ENCODE measurements around the gene SDK2. TPM values are rescaled to one million over a fixed set of nuclear protein-coding genes. Genes with fewer than 3 reads are reported as not detected.

Gene SDK2
- total RNA-seq, 1 donor from 2014 or later, result 31.8 TPM

DNA sequence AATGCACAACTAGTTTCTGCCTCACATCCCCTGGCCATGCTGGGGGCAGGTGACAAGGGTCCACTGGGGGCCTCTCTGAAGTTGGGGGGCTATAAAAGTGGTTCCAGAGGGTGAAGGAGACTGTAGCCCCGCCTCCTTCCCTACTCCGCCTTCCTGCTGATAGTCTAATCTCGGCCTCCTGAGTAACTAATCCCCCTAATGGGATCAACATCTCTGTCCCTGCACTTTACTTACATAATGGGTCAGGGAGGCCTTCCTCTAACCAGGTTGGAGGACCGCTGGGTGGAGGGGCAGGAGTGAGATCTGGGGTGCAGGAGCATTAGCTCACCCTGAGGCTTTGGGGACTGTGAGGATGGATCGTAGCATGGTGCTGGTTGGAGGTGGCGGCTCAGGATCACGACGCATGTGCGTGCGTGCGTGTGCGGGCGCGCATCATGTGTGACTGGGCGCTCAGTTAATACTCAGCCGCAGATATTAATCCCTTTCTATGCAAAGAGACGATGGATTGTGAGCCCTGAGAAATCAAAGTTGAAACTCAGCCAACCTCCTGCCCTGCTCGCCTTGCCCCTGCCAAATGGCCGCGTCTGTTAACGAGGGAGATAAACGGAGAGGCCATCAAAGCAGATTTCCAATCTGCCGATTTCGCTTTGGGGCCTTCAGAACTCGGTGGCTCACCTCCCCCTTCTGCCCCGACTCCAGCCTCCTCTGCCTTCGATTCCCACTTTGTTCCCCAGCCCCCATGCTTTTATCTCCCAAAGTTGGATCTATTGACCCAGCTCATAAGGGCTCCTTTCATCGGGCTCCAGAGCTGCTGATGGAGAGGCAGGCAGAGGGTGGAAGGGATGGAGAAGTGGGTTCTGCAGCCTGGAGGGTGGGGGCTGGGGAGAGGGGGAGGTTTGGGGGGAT, 107.3 kb downstream of the SDK2 start:
- TF ChIP-seq, protein P1, sequence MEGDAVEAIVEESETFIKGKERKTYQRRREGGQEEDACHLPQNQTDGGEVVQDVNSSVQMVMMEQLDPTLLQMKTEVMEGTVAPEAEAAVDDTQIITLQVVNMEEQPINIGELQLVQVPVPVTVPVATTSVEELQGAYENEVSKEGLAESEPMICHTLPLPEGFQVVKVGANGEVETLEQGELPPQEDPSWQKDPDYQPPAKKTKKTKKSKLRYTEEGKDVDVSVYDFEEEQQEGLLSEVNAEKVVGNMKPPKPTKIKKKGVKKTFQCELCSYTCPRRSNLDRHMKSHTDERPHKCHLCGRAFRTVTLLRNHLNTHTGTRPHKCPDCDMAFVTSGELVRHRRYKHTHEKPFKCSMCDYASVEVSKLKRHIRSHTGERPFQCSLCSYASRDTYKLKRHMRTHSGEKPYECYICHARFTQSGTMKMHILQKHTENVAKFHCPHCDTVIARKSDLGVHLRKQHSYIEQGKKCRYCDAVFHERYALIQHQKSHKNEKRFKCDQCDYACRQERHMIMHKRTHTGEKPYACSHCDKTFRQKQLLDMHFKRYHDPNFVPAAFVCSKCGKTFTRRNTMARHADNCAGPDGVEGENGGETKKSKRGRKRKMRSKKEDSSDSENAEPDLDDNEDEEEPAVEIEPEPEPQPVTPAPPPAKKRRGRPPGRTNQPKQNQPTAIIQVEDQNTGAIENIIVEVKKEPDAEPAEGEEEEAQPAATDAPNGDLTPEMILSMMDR (IDR thresholded peaks at IDR 0.05; ENCODE audit: unreplicated experiment), result no peak
- DNase-seq (ENCODE audit: low spot score in 2 of 2, unreplicated experiment in 2 of 2), result no peak
- no peaks in the 10 kb centered on the region for H3K36me3 Mint-ChIP-seq
- no peaks in the 10 kb centered on the region for H3K27me3 Mint-ChIP-seq (ENCODE audit: low read depth)
- H3K4me3 Mint-ChIP-seq, result no peak overlapping the region
- peaks cover 42% of the 10 kb centered on the region for H3K4me1 Mint-ChIP-seq
- peak overlapping the region; percentile 50 for H3K27ac Mint-ChIP-seq
- no peaks in the 10 kb centered on the region for H3K9me3 Mint-ChIP-seq

DNA sequence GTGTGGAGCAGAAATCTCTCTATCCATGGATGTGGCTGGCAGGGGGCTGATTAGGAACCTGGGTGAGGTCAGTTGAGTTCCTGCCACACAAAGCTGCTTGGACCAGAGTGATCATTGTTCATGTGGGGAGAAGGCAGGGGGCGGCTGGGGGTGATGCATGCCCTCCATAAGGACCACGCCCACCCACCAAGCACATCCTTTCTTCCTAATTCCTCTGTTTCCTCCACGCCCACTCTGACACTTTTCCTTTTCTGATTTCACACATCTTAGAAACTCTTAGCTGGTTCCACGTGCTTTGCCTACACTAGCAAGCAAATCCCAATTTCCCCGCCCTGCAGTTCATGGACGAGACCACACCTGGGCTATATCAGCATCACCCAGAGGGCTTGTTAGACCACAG, 108.5 kb downstream of the SDK2 start:
- Mint-ChIP-seq H3K4me1 (peaks cover 49% of the 10 kb centered on the region), H3K36me3 (no peaks in the 10 kb centered on the region), H3K4me3 (no peak overlapping the region), H3K27me3 (ENCODE audit: low read depth) (no peaks in the 10 kb centered on the region), H3K27ac (no peak overlapping the region), H3K9me3 (no peaks in the 10 kb centered on the region)
- DNase-seq (ENCODE audit: low spot score in 2 of 2, unreplicated experiment in 2 of 2), result no peak
- TF ChIP-seq, protein P1 (IDR thresholded peaks at IDR 0.05; ENCODE audit: unreplicated experiment), result no peak

DNA sequence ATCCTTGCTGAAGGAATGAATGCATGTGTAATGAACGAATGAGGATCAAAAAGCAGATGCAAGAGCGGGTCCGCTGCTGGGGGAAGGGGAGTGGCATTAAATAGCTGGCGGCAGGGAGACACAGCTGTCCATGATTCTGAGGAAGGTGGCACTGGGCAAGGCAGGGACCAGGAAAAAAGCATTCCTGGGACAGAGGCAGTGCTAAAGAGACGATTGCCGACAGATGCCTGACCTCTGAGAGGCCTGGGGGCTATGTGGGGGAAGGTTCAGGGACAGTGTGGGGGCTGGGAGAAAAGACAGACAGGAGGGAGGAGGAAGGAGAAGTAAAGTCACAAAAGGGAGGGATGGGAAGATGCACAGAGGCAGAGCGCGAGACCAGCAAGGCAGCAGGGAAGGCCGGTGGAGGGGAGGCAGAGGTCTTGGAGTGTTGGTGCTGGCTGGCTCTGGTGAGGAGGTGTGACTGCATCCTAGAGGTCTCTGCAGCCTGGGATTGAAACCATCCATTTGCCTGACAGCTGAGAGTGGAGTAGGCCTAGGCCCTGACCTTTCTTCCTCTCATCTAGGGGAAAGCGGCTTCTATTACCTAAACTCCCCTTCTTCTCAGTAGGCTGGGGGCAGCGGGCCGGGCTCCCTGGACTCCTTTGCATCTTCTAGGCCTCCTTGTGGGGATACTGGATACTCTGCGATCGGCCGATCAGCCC, 109.9 kb downstream of the SDK2 start:
- H3K27ac Mint-ChIP-seq, result no peak overlapping the region
- H3K36me3 Mint-ChIP-seq, result no peaks in the 10 kb centered on the region
- H3K27me3 Mint-ChIP-seq (ENCODE audit: low read depth), result no peaks in the 10 kb centered on the region
- H3K4me3 Mint-ChIP-seq, result no peak overlapping the region
- H3K9me3 Mint-ChIP-seq, result no peaks in the 10 kb centered on the region
- H3K4me1 Mint-ChIP-seq, result peaks cover 46% of the 10 kb centered on the region
- TF ChIP-seq, protein P1 (IDR thresholded peaks at IDR 0.05; ENCODE audit: unreplicated experiment), result no peak
- no peak for DNase-seq (ENCODE audit: low spot score in 2 of 2, unreplicated experiment in 2 of 2)

DNA sequence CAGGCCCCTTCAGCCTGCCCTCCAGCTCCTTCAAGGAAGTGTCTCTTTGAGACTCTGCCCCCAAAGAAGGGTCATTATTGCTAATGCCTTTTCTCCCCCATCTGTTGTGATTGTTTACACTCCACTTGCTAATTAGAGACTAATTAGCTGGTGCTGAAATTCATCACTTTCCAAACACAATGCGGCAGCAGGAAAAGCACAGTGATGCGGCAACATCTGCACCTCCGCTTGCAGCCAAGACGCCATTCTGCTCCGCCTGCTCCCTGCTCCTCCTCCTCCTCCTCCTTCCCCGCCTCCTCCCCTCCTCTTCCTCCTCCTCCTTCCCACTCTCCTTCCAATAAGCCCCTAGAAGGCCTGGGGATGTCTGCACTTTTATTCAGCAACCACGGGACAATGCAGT, 110.5 kb downstream of the SDK2 start:
- Mint-ChIP-seq H3K27me3 (ENCODE audit: low read depth) (no peaks in the 10 kb centered on the region), H3K27ac (no peak overlapping the region), H3K36me3 (no peaks in the 10 kb centered on the region), H3K4me3 (no peak overlapping the region), H3K4me1 (peaks cover 41% of the 10 kb centered on the region), H3K9me3 (no peaks in the 10 kb centered on the region)
- TF ChIP-seq, protein P1 (IDR thresholded peaks at IDR 0.05; ENCODE audit: unreplicated experiment), result no peak
- no peak for DNase-seq (ENCODE audit: low spot score in 2 of 2, unreplicated experiment in 2 of 2)

DNA sequence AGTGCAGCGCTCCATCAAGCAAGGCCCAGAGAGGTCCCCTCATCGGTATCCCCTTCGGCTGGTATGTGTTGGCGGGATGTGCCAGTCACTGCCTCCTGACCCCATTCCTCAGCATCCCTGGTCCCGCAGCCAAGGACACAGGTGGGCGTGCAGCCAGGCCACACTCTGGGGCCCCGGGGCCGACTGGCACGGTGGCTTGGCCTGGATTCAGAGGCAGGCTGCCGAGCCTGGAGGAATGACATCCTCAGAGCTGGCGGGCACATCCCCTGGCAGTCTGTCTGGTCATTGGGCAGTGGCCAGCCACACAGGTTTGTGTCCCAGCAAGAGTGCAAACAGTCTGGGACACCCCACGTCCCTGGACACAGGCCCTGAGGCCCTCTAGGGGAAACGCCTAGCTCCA, 111.1 kb downstream of the SDK2 start:
- Mint-ChIP-seq H3K27ac (no peak overlapping the region), H3K27me3 (ENCODE audit: low read depth) (no peaks in the 10 kb centered on the region), H3K36me3 (no peaks in the 10 kb centered on the region), H3K4me1 (peaks cover 41% of the 10 kb centered on the region), H3K9me3 (no peaks in the 10 kb centered on the region), H3K4me3 (no peak overlapping the region)
- TF ChIP-seq, protein P1 (IDR thresholded peaks at IDR 0.05; ENCODE audit: unreplicated experiment), result no peak
- no peak for DNase-seq (ENCODE audit: low spot score in 2 of 2, unreplicated experiment in 2 of 2)

Data from mesothelial cell of epicardium (in vitro differentiated cells).